DOHH2 (cell line): ENCODE measurements around the gene SCNN1A.

Experiments
- H3F3A ChIP-seq: fragments of 200-600 bp; sonication (generic), shearing (Covaris generic); 2 replicates; pipeline ENCODE4 v1.6.0; 2016; ENCODE audit warnings: antibody characterized with exemption, mild to moderate bottlenecking; ENCODE audit not compliant: control insufficient read depth, insufficient read depth
- H3K27ac ChIP-seq: fragments of 200-600 bp; sonication (generic); 2 replicates; pipeline ENCODE4 v1.5.1; 2014; ENCODE audit warnings: low read depth, mild to moderate bottlenecking, low read length, moderate library complexity
- H3K27me3 ChIP-seq: fragments of 200-600 bp; sonication (generic); 2 replicates; pipeline ENCODE4 v1.6.1; 2014; ENCODE audit warnings: mild to moderate bottlenecking, low read length, mixed read lengths; ENCODE audit not compliant: control insufficient read depth
- H3K36me3 ChIP-seq: fragments of 200-600 bp; sonication (generic); 2 replicates; pipeline ENCODE4 v1.6.1; 2014; ENCODE audit warnings: mild to moderate bottlenecking, low read length, moderate library complexity, mixed read lengths; ENCODE audit not compliant: control insufficient read depth
- H3K4me1 ChIP-seq: fragments of 200-600 bp; sonication (generic); 2 replicates; pipeline ENCODE4 v1.6.1; 2014; ENCODE audit warnings: mild to moderate bottlenecking, low read length, mixed read lengths; ENCODE audit not compliant: control insufficient read depth
- H3K4me2 ChIP-seq: fragments of 200-600 bp; sonication (generic); 2 replicates; pipeline ENCODE4 v1.6.0; 2014; ENCODE audit warnings: mild to moderate bottlenecking, low read length, moderate library complexity
- H3K4me3 ChIP-seq: fragments of 200-600 bp; sonication (generic); 2 replicates; pipeline ENCODE4 v1.5.1; 2014; ENCODE audit warnings: mild to moderate bottlenecking, low read length, mixed read lengths
- H3K79me2 ChIP-seq: fragments of 200-600 bp; sonication (generic); 2 replicates; pipeline ENCODE4 v1.6.1; 2014; ENCODE audit warnings: mild to moderate bottlenecking, low read length, mixed read lengths; ENCODE audit not compliant: control insufficient read depth
- H3K9me2 ChIP-seq: fragments of 200-600 bp; sonication (generic); replicated peaks from 2 replicates; pipeline ENCODE4 v1.6.1; 2014; ENCODE audit warnings: mild to moderate bottlenecking, low read length, mixed read lengths; ENCODE audit not compliant: control insufficient read depth
- H3K9me3 ChIP-seq: fragments of 200-600 bp; sonication (generic); 2 replicates; pipeline ENCODE4 v1.6.1; 2014; ENCODE audit warnings: antibody characterized with exemption, low read length, mixed read lengths; ENCODE audit not compliant: control insufficient read depth, insufficient read depth
- H4K20me1 ChIP-seq: fragments of 200-600 bp; sonication (generic); 2 replicates; pipeline ENCODE4 v1.6.0; 2014; ENCODE audit warnings: low read depth, mild to moderate bottlenecking, antibody characterized with exemption, low read length, moderate library complexity; ENCODE audit not compliant: control insufficient read depth, insufficient read depth
- CTCF ChIP-seq: fragments of 200-600 bp; sonication (generic); IDR thresholded peaks from one replicate; pipeline ENCODE4 v1.5.1; 2014; ENCODE audit warnings: antibody characterized with exemption, mild to moderate bottlenecking, low read depth, low read length; ENCODE audit not compliant: poor library complexity, severe bottlenecking
- EZH2phosphoT487 ChIP-seq: fragments of 200-600 bp; sonication (generic); IDR thresholded peaks from 2 replicates; pipeline ENCODE4 v1.6.1; 2017; ENCODE audit warnings: borderline replicate concordance, mild to moderate bottlenecking, antibody characterized with exemption, low read length, moderate library complexity, mixed read lengths

Gene SCNN1A

GRCh38 chr12:6333566-6333965, 41.8 kb downstream of the SCNN1A start:
- Histone ChIP-seq H3F3A (peaks cover 13% of the 10 kb centered on the region), H4K20me1 (no peaks in the 10 kb centered on the region), H3K36me3 (peaks cover 74% of the 10 kb centered on the region), H3K4me2 (no peak overlapping the region), H3K4me1 (peaks cover 59% of the 10 kb centered on the region), H3K27ac (no peak overlapping the region), H3K9me2 (no peaks in the 10 kb centered on the region), H3K4me3 (no peak overlapping the region), H3K27me3 (no peaks in the 10 kb centered on the region), H3K9me3 (no peaks in the 10 kb centered on the region), H3K79me2 (peaks cover 43% of the 10 kb centered on the region)
- no peak for TF ChIP-seq EZH2phosphoT487
- TF ChIP-seq CTCF = no peak

- H3K27ac ChIP-seq = no peak overlapping the region
- H3K4me1 ChIP-seq = peaks cover 53% of the 10 kb centered on the region
- H3K4me2 ChIP-seq = no peak overlapping the region
- no peaks in the 10 kb centered on the region for H3K9me3 ChIP-seq
- no peak for TF ChIP-seq CTCF
- TF ChIP-seq EZH2phosphoT487 = no peak
- peaks cover 38% of the 10 kb centered on the region for H3K79me2 ChIP-seq
- H3K4me3 ChIP-seq = no peak overlapping the region
- peaks cover 76% of the 10 kb centered on the region for H3K36me3 ChIP-seq
- H4K20me1 ChIP-seq = no peaks in the 10 kb centered on the region
- H3K9me2 ChIP-seq = no peaks in the 10 kb centered on the region
- no peaks in the 10 kb centered on the region for H3K27me3 ChIP-seq
- peaks cover 13% of the 10 kb centered on the region for H3F3A ChIP-seq
Measured at GRCh38 chr12:6333029-6333428, 42.3 kb downstream of the SCNN1A start.

GRCh38 chr12:6332459-6332858, 42.9 kb downstream of the SCNN1A start:
- no peak overlapping the region for H3K4me2 ChIP-seq
- H3K79me2 ChIP-seq = peaks cover 32% of the 10 kb centered on the region
- no peaks in the 10 kb centered on the region for H4K20me1 ChIP-seq
- peaks cover 48% of the 10 kb centered on the region for H3K4me1 ChIP-seq
- H3K4me3 ChIP-seq = no peak overlapping the region
- H3K27ac ChIP-seq = no peak overlapping the region
- no peaks in the 10 kb centered on the region for H3K9me2 ChIP-seq
- H3K27me3 ChIP-seq = no peaks in the 10 kb centered on the region
- TF ChIP-seq EZH2phosphoT487 = no peak
- no peak for TF ChIP-seq CTCF
- H3K36me3 ChIP-seq = peaks cover 75% of the 10 kb centered on the region
- H3K9me3 ChIP-seq = no peaks in the 10 kb centered on the region
- peaks cover 8% of the 10 kb centered on the region for H3F3A ChIP-seq
